ENCODE data around the gene BBIP1. TPM values are rescaled to one million over a fixed set of nuclear protein-coding genes. Genes with fewer than 3 reads are reported as not detected.

Gene BBIP1
- total RNA-seq, 2 experiments from 2014 or later, result 32.4 to 34.4 TPM

DNA sequence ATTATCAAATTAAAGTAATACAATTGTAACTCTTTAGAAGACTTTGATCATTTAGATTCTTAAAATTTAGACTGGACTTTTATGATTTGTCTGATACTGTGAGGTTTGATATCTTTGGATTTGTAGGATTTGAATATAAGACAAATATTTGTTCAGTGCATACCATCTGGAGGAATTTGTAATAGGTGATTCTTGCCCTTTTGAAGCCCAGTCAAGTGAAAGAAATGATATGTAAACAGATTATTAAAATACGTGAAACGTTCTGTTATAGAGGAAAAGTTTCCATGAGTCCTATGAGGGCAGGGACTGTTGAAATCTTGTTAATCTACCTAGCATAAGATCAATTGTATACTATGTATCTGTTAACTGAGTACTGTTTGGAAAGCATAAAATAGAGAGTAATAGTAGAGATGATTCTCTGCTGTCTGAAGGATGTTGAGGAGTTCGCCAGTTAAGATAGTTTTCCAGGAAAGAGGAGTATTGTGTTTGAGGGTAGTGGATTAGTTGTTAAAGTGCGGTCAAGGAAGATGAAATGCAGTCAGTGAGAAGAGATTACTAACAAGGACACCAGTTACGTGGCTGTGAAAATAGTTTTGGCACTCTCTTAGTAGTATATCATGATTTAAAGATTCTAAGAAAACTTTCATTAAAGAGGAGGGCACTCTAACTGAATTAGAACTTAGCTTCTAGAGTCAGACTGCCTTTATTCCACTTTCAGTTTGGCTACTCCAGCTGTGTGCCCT, 32.9 kb downstream of the BBIP1 start:
- CTCF ChIA-PET (ENCODE audit: unreplicated experiment), result no interaction called here
- Histone ChIP-seq H3K9me2 (ENCODE audit: insufficient read depth, low read length) (no peaks in the 10 kb centered on the region), H3K79me2 (ENCODE audit: insufficient read depth, low read depth, low read length) (peaks cover 12% of the 10 kb centered on the region; the same call in 1 of the 2 replicates), H3K4me3 (ENCODE audit: low read depth, low read length, poor library complexity, severe bottlenecking) (no peak overlapping the region), H3K4me2 (ENCODE audit: low read length) (no peak overlapping the region), H3K36me3 (ENCODE audit: insufficient read depth, low read length) (peaks cover 94% of the 10 kb centered on the region), H3K27ac (ENCODE audit: low read depth, low read length, poor library complexity, severe bottlenecking) (no peak overlapping the region), H3K9me3 (ENCODE audit: low read length) (no peaks in the 10 kb centered on the region), H2AFZ (ENCODE audit: low read length) (no peak overlapping the region), H3K4me1 (ENCODE audit: insufficient read depth, low read length, poor library complexity, severe bottlenecking) (peaks cover 17% of the 10 kb centered on the region), H4K20me1 (ENCODE audit: insufficient read depth, low read length) (0 out of 2 replicates have a peak, but pooled peaks cover 4% of the 10 kb centered on the region)
- no peak for DNase-seq (ENCODE audit: low spot score)
- TF ChIP-seq, protein P1, sequence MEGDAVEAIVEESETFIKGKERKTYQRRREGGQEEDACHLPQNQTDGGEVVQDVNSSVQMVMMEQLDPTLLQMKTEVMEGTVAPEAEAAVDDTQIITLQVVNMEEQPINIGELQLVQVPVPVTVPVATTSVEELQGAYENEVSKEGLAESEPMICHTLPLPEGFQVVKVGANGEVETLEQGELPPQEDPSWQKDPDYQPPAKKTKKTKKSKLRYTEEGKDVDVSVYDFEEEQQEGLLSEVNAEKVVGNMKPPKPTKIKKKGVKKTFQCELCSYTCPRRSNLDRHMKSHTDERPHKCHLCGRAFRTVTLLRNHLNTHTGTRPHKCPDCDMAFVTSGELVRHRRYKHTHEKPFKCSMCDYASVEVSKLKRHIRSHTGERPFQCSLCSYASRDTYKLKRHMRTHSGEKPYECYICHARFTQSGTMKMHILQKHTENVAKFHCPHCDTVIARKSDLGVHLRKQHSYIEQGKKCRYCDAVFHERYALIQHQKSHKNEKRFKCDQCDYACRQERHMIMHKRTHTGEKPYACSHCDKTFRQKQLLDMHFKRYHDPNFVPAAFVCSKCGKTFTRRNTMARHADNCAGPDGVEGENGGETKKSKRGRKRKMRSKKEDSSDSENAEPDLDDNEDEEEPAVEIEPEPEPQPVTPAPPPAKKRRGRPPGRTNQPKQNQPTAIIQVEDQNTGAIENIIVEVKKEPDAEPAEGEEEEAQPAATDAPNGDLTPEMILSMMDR (conservative IDR thresholded peaks at IDR 0.05; ENCODE audit: low read length), result no peak
- no peak for TF ChIP-seq EZH2phosphoT487 (IDR thresholded peaks at IDR 0.05; ENCODE audit: borderline replicate concordance, low read depth, low read length)
- intact Hi-C loops (cut with micrococcal nuclease; ENCODE audit: unreplicated experiment), result no loop called here
- BruUV-seq (replicated peaks), result no TSS peak
- POLR2A ChIA-PET, result interaction anchor here (0.7 to 2.5 kb wide), 8 partner anchors 9 to 239 kb away, joined by 3 to 14 read pairs (median 4); partner anchors contain the start of gene BBIP1

GRCh38 chr10:110883924-110884323, 35.1 kb downstream of the BBIP1 start:
- Histone ChIP-seq H3K4me1 (ENCODE audit: insufficient read depth, low read length, poor library complexity, severe bottlenecking) (peaks cover 22% of the 10 kb centered on the region), H3K4me3 (ENCODE audit: low read depth, low read length, poor library complexity, severe bottlenecking) (no peak overlapping the region), H2AFZ (ENCODE audit: low read length) (no peak overlapping the region), H3K27ac (ENCODE audit: low read depth, low read length, poor library complexity, severe bottlenecking) (no peak overlapping the region), H3K4me2 (ENCODE audit: low read length) (no peak overlapping the region), H3K36me3 (ENCODE audit: insufficient read depth, low read length) (peaks cover 86% of the 10 kb centered on the region), H3K79me2 (ENCODE audit: insufficient read depth, low read depth, low read length) (peaks cover 14% of the 10 kb centered on the region; the same call in 1 of the 2 replicates), H3K9me3 (ENCODE audit: low read length) (no peaks in the 10 kb centered on the region), H3K9me2 (ENCODE audit: insufficient read depth, low read length) (no peaks in the 10 kb centered on the region), H4K20me1 (ENCODE audit: insufficient read depth, low read length) (0 out of 2 replicates have a peak, but pooled peaks cover 4% of the 10 kb centered on the region)
- DNase-seq (ENCODE audit: low spot score), result no peak
- TF ChIP-seq, protein P1 (conservative IDR thresholded peaks at IDR 0.05; ENCODE audit: low read length), result no peak
- TF ChIP-seq EZH2phosphoT487 (IDR thresholded peaks at IDR 0.05; ENCODE audit: borderline replicate concordance, low read depth, low read length), result no peak
- BruUV-seq (replicated peaks), result no TSS peak
- ChIA-PET CTCF (ENCODE audit: unreplicated experiment) (no interaction called here), POLR2A (interaction anchor here (0.6 to 0.9 kb wide), 2 partner anchors 13 to 80 kb away, joined by 3 read pairs; no protein-coding TSS in a partner anchor)
- intact Hi-C loops (cut with micrococcal nuclease; ENCODE audit: unreplicated experiment), result no loop called here

GRCh38 chr10:110881905-110882304, 37.1 kb downstream of the BBIP1 start:
- Histone ChIP-seq H2AFZ (ENCODE audit: low read length) (no peak overlapping the region; the same call in 1 of the 2 replicates), H3K4me1 (ENCODE audit: insufficient read depth, low read length, poor library complexity, severe bottlenecking) (peaks cover 22% of the 10 kb centered on the region), H3K4me2 (ENCODE audit: low read length) (peak overlapping the region; percentile 61), H4K20me1 (ENCODE audit: insufficient read depth, low read length) (0 out of 2 replicates have a peak, but pooled peaks cover 4% of the 10 kb centered on the region), H3K9me2 (ENCODE audit: insufficient read depth, low read length) (no peaks in the 10 kb centered on the region), H3K9me3 (ENCODE audit: low read length) (no peaks in the 10 kb centered on the region), H3K4me3 (ENCODE audit: low read depth, low read length, poor library complexity, severe bottlenecking) (peak overlapping the region; percentile 34), H3K79me2 (ENCODE audit: insufficient read depth, low read depth, low read length) (peaks cover 17% of the 10 kb centered on the region; the same call in 1 of the 2 replicates), H3K27ac (ENCODE audit: low read depth, low read length, poor library complexity, severe bottlenecking) (no peak overlapping the region), H3K36me3 (ENCODE audit: insufficient read depth, low read length) (peaks cover 86% of the 10 kb centered on the region)
- ChIA-PET CTCF (ENCODE audit: unreplicated experiment) (interaction anchor here (0.9 to 1.7 kb wide), 2 partner anchors 15 to 82 kb away, joined by 4 read pairs; no protein-coding TSS in a partner anchor), POLR2A (interaction anchor here (0.7 to 2.4 kb wide), 10 partner anchors 12 to 54 kb away, joined by 3 to 12 read pairs (median 4); no protein-coding TSS in a partner anchor)
- intact Hi-C loops (cut with micrococcal nuclease; ENCODE audit: unreplicated experiment), result no loop called here
- no peak for DNase-seq (ENCODE audit: low spot score)
- no TSS peak for BruUV-seq (replicated peaks)
- TF ChIP-seq, protein P1 (conservative IDR thresholded peaks at IDR 0.05; ENCODE audit: low read length), result no peak
- TF ChIP-seq EZH2phosphoT487 (IDR thresholded peaks at IDR 0.05; ENCODE audit: borderline replicate concordance, low read depth, low read length), result no peak
